Measurements from ENCODE around the gene TRIM2. TPM values are rescaled to one million over a fixed set of nuclear protein-coding genes. Genes with fewer than 3 reads are reported as not detected.
A peak's percentile ranks its signal among the peaks of the same experiment; 100 is the strongest.

The TRIM2 gene
- total RNA-seq, 4 donors from 2014 or later: 2.6 to 7.2 (median 3.8) TPM

- intact Hi-C loops (cut with DNase I; ENCODE audit: low total_unique reads): loop anchor here (5.0 kb wide), 1 partner anchor 108 kb away; no protein-coding TSS in a partner anchor
- DNase-seq (no peak), ATAC-seq (no peak)
- TF ChIP-seq POLR2A (IDR thresholded peaks at IDR 0.05): no peak
- TF ChIP-seq CTCF (IDR thresholded peaks at IDR 0.05 in 4 of 5, conservative IDR thresholded peaks at IDR 0.05 in 1 of 5): no peak
- in situ Hi-C loops (cut with MboI; ENCODE audit: low sequenced_read_pairs in 4 of 4): loop anchor here in 1 of 4 donors (25.0 kb wide), 1 partner anchor 103 kb away; no protein-coding TSS in a partner anchor
- Histone ChIP-seq H3K27me3 (no peaks in the 10 kb centered on the region), H3K9me3 (no peaks in the 10 kb centered on the region), H3K27ac (no peak overlapping the region), H3K4me1 (no peaks in the 10 kb centered on the region), H3K4me3 (no peak overlapping the region), H3K36me3 (no peaks in the 10 kb centered on the region)
These were observed 5.2 kb downstream of the TRIM2 start for GRCh38 chr4:153209410-153209809.

- H3K27ac ChIP-seq: no peak overlapping the region
- H3K9me3 ChIP-seq: no peaks in the 10 kb centered on the region
- H3K36me3 ChIP-seq: no peaks in the 10 kb centered on the region
- TF ChIP-seq POLR2A (IDR thresholded peaks at IDR 0.05) (no peak), CTCF (IDR thresholded peaks at IDR 0.05 in 4 of 5, conservative IDR thresholded peaks at IDR 0.05 in 1 of 5) (no peak)
- DNase-seq: no peak
- intact Hi-C loops (cut with DNase I; ENCODE audit: low total_unique reads) (loop anchor here (5.0 kb wide), 1 partner anchor 52 kb away; no protein-coding TSS in a partner anchor), in situ Hi-C loops (cut with MboI; ENCODE audit: low sequenced_read_pairs in 4 of 4) (loop anchor here in 1 of 4 donors (25.0 kb wide), 1 partner anchor 102 kb away; no protein-coding TSS in a partner anchor)
- H3K4me1 ChIP-seq: no peaks in the 10 kb centered on the region
- no peak for ATAC-seq
- no peak overlapping the region for H3K4me3 ChIP-seq
- H3K27me3 ChIP-seq: no peaks in the 10 kb centered on the region
These were observed 6.5 kb downstream of the TRIM2 start for GRCh38 chr4:153210727-153211126.

GRCh38 chr4:153211986-153212728 lies 7.9 kb downstream of the TRIM2 start:
- DNase-seq: no peak
- H3K9me3 ChIP-seq: no peaks in the 10 kb centered on the region
- in situ Hi-C loops (cut with MboI; ENCODE audit: low sequenced_read_pairs in 4 of 4) (loop anchor here in 1 of 4 donors (25.0 kb wide), 1 partner anchor 100 kb away; no protein-coding TSS in a partner anchor), intact Hi-C loops (cut with DNase I; ENCODE audit: low total_unique reads) (loop anchor here (5.0 kb wide), 1 partner anchor 50 kb away; no protein-coding TSS in a partner anchor)
- H3K4me1 ChIP-seq: no peaks in the 10 kb centered on the region
- TF ChIP-seq CTCF (IDR thresholded peaks at IDR 0.05 in 4 of 5, conservative IDR thresholded peaks at IDR 0.05 in 1 of 5): no peak
- TF ChIP-seq POLR2A (IDR thresholded peaks at IDR 0.05): no peak
- no peaks in the 10 kb centered on the region for H3K36me3 ChIP-seq
- no peaks in the 10 kb centered on the region for H3K27me3 ChIP-seq
- H3K4me3 ChIP-seq: no peak overlapping the region
- no peak overlapping the region for H3K27ac ChIP-seq
- ATAC-seq: peak in 1 of 2 donors; percentile 36

- intact Hi-C loops (cut with DNase I; ENCODE audit: low total_unique reads): loop anchor here (5.0 kb wide), 1 partner anchor 50 kb away; no protein-coding TSS in a partner anchor
- H3K9me3 ChIP-seq: no peaks in the 10 kb centered on the region
- DNase-seq: no peak
These were observed 8.5 kb downstream of the TRIM2 start for GRCh38 chr4:153212736-153213135.

More at GRCh38 chr4:153212736-153213135, 8.5 kb downstream of the TRIM2 start:
- Histone ChIP-seq H3K27ac (no peak overlapping the region), H3K4me1 (no peaks in the 10 kb centered on the region), H3K4me3 (no peak overlapping the region), H3K27me3 (no peaks in the 10 kb centered on the region), H3K36me3 (no peaks in the 10 kb centered on the region)
- TF ChIP-seq CTCF (IDR thresholded peaks at IDR 0.05 in 4 of 5, conservative IDR thresholded peaks at IDR 0.05 in 1 of 5): no peak
- TF ChIP-seq POLR2A (IDR thresholded peaks at IDR 0.05): no peak
- ATAC-seq: no peak
- in situ Hi-C loops (cut with MboI; ENCODE audit: low sequenced_read_pairs in 4 of 4): loop anchor here in 1 of 4 donors (25.0 kb wide), 1 partner anchor 100 kb away; no protein-coding TSS in a partner anchor
